ENCODE measurements around the gene DMD. TPM values are rescaled to one million over a fixed set of nuclear protein-coding genes. Genes with fewer than 3 reads are reported as not detected.

The DMD gene
- total RNA-seq, 2 donors from 2014 or later: 2.8 to 3.4 TPM

DNA sequence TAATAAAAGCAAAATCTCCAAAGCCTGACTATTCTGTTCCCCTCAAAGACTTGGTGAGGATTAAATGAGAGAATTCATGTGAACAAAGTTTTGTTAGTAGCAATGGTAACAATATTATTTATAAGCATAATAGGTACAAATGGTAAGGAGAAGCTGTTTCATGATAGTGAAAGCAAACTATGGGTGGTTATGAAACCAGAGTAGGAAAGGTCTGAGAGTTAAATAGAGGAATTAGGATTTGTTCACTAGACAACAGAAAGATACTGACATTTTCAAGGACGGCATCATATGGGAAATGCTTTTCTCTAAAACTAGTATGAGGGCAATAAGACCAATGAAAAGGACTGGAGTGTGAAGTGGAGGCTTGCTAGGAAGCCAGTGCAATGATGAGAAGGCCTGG, 2010.9 kb downstream of the DMD start:
- H3K36me3 Mint-ChIP-seq: no peaks in the 10 kb centered on the region
- no peak overlapping the region for H3K4me3 Mint-ChIP-seq
- no peak overlapping the region for H3K27ac Mint-ChIP-seq
- no peaks in the 10 kb centered on the region for H3K27me3 Mint-ChIP-seq
- H3K4me1 Mint-ChIP-seq (ENCODE audit: low read depth in 2 of 2): no peaks in the 10 kb centered on the region
- DNase-seq (ENCODE audit: low spot score) (no peak), ATAC-seq (no peak)
- H3K9me3 Mint-ChIP-seq: no peaks in the 10 kb centered on the region

DNA sequence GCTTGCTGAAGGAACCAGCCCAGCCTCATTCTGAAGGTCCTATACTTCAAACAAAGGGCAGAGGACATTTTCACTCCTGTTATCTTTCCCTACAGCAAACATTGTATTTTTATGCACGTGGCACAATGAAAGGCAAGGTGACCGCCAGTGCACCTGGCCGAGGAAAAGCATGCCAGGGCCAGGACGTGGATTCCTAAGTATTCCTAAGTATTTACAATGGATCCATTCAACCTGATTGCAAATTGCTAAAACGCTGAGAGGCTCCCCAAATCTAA, 2011.6 kb downstream of the DMD start:
- no peaks in the 10 kb centered on the region for H3K36me3 Mint-ChIP-seq
- no peaks in the 10 kb centered on the region for H3K9me3 Mint-ChIP-seq
- no peak overlapping the region for H3K4me3 Mint-ChIP-seq
- DNase-seq (ENCODE audit: low spot score) (no peak), ATAC-seq (no peak)
- H3K4me1 Mint-ChIP-seq (ENCODE audit: low read depth in 2 of 2): no peaks in the 10 kb centered on the region
- H3K27ac Mint-ChIP-seq: no peak overlapping the region
- no peaks in the 10 kb centered on the region for H3K27me3 Mint-ChIP-seq

- Mint-ChIP-seq H3K36me3 (no peaks in the 10 kb centered on the region), H3K27me3 (no peaks in the 10 kb centered on the region), H3K4me3 (no peak overlapping the region), H3K4me1 (ENCODE audit: low read depth in 2 of 2) (no peaks in the 10 kb centered on the region), H3K9me3 (no peaks in the 10 kb centered on the region), H3K27ac (no peak overlapping the region)
- DNase-seq (ENCODE audit: low spot score) (no peak), ATAC-seq (no peak)
Measured at GRCh38 chrX:31199056-31199839, 2012.1 kb downstream of the DMD start.

DNA sequence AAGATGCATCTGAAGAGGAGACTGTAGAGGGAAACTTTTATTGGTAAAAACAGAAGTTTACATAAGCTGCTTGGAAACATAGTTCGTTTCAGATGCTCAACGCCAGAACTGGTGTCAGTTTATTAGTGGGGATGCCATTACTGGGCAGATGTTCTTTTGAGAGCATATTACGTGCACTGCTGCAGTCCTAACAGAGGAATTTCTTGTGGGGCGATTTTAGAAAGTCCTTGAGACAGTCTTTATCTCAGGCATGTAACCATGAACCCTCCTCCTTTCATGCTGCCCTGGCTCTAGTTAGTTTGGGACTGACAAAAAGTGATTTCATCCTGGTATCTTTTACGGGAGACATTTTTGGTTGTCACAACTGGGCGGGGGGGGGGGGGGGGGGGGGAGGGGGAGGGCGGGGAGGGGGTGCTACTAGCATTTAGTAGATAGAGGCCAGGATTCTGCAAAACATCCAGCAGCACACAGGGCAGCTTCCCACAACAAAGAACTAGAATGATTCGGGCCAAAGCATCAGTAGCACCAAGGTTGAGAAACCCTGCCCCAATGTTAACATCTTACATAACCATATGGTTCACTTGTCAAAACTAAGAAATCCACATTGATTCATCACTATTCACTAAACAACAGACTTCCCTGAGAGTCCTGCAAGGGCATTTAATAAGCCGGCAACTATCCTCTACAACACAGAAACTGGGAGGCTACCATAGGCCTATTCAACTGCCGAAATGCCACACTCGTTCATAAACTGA, 2021.0 kb downstream of the DMD start:
- DNase-seq (ENCODE audit: low spot score) (no peak), ATAC-seq (no peak)
- no peak overlapping the region for H3K4me3 Mint-ChIP-seq
- H3K9me3 Mint-ChIP-seq: no peaks in the 10 kb centered on the region
- no peaks in the 10 kb centered on the region for H3K36me3 Mint-ChIP-seq
- H3K27ac Mint-ChIP-seq: no peak overlapping the region
- H3K4me1 Mint-ChIP-seq (ENCODE audit: low read depth in 2 of 2): no peaks in the 10 kb centered on the region
- H3K27me3 Mint-ChIP-seq: no peaks in the 10 kb centered on the region

DNA sequence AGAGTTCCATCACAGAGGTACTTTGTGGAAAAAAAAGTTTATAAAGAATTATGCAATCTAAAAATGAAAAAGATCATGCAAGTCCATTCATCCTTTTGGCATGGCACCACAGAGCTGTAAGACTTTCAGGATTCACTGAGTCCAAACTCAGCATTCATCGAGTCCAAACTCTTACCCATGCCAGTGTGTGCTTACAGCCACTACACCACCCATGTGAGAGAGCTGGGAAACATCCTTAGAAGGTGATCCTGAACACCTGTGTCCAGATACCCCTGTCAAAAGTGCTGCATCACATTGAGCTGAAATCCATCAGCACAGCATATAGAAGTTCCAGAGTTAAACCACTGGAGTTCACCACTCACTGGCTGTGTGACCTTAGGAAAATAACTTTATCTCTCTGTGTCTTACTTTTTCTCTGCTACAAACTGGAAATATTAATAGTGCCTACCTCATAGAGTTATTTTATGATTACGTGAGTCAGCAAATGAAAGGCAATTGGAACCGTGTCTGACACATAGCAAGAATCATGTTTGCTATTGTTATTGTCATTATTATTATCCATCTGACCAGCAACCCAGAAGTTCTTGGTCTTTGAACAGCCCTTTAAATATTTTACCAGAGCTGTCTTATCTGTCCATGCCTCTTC, 2024.5 kb downstream of the DMD start:
- Mint-ChIP-seq H3K27ac (no peak overlapping the region), H3K4me1 (ENCODE audit: low read depth in 2 of 2) (no peaks in the 10 kb centered on the region), H3K27me3 (no peaks in the 10 kb centered on the region), H3K36me3 (no peaks in the 10 kb centered on the region), H3K4me3 (no peak overlapping the region), H3K9me3 (peaks cover 4% of the 10 kb centered on the region)
- DNase-seq (ENCODE audit: low spot score) (no peak), ATAC-seq (no peak)

DNA sequence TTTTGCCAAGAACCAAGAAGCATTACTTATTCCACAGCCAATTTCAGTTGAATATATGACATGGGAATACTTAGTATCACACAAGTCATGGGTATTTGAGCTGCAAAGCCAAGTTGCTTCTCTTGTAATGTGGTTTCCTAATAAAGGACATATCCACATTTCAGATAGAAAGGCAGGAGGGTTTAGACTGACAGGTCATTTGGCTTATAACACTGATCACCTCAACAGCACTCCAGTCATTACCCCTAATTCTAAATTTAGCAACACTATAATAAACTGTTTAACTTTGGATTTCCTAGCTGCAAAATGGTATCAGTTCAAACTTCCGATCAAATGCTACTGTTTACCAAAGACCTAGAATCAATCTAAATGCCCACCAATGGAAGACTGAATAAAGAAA, 2025.5 kb downstream of the DMD start:
- H3K36me3 Mint-ChIP-seq: no peaks in the 10 kb centered on the region
- H3K4me3 Mint-ChIP-seq: no peak overlapping the region
- H3K4me1 Mint-ChIP-seq (ENCODE audit: low read depth in 2 of 2): no peaks in the 10 kb centered on the region
- ATAC-seq: no peak
- peaks cover 4% of the 10 kb centered on the region for H3K9me3 Mint-ChIP-seq
- no peaks in the 10 kb centered on the region for H3K27me3 Mint-ChIP-seq
- no peak for DNase-seq (ENCODE audit: low spot score)
- H3K27ac Mint-ChIP-seq: no peak overlapping the region

DNA sequence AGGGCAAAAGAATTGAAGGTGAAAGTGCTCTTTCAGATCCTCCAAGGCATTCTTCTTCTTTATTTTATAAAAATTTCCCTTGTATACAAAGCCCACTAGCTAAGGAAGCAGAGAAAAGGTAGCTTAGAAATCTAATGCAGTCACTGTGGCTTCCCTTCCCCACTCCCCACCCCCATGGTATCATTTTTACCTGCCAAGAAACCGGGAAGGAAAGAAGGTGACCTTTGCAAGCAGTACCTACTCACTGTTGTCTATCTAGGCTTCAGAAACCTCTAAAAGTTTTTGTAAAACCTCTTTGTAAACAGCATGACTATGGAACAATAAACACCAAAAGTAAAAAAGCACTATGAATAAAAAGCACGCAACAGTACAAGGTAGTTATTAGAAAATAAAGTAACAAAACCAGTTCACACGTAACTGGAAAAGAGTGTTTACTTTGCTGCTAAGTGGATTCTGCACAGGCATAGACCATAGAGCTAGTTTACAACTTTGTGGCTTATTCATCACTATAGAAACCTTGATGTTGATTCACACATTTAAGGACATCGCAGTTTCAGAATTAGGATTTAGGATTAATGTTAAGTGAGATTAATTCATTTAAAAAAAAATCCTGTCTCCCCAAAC, 2029.9 kb downstream of the DMD start:
- Mint-ChIP-seq H3K36me3 (no peaks in the 10 kb centered on the region), H3K27me3 (peaks cover 0 to 5% of the 10 kb centered on the region in 2 donors), H3K4me1 (ENCODE audit: low read depth in 2 of 2) (no peaks in the 10 kb centered on the region), H3K9me3 (peaks cover 8% of the 10 kb centered on the region), H3K4me3 (no peak overlapping the region), H3K27ac (no peak overlapping the region)
- no peak for DNase-seq (ENCODE audit: low spot score)
- no peak for ATAC-seq

DNA sequence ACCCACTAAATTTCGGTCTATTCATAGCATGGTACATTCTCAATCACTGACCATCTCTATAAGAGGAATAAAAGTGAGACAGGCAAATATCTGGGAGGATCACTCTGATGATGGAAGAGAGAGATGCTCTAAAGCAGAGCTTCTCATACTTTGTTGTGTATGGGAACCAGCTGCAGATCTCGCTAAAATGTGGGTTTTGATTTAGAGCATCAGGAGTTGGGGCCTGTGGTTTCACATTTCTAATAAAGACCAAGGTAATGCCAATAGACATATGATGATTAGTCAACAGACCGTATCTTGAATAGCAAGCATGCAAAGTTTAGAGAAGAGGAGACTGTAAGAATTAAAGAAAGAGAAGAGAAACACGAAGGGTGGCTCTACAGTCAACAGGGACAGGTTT, 2032.1 kb downstream of the DMD start:
- no peak for ATAC-seq
- Mint-ChIP-seq H3K36me3 (no peaks in the 10 kb centered on the region), H3K4me3 (no peak overlapping the region), H3K27me3 (peaks cover 0 to 5% of the 10 kb centered on the region in 2 donors), H3K4me1 (ENCODE audit: low read depth in 2 of 2) (no peaks in the 10 kb centered on the region), H3K9me3 (peaks cover 4% of the 10 kb centered on the region), H3K27ac (no peak overlapping the region)
- no peak for DNase-seq (ENCODE audit: low spot score)

- Mint-ChIP-seq H3K4me1 (ENCODE audit: low read depth in 2 of 2) (no peaks in the 10 kb centered on the region), H3K9me3 (peaks cover 4% of the 10 kb centered on the region), H3K27me3 (peaks cover 0 to 5% of the 10 kb centered on the region in 2 donors), H3K4me3 (no peak overlapping the region), H3K36me3 (no peaks in the 10 kb centered on the region), H3K27ac (no peak overlapping the region)
- DNase-seq (ENCODE audit: low spot score) (no peak), ATAC-seq (no peak)
Measured at GRCh38 chrX:31178769-31179125, 2032.6 kb downstream of the DMD start.

GRCh38 chrX:31178064-31178768, 2033.1 kb downstream of the DMD start:
- H3K36me3 Mint-ChIP-seq: no peaks in the 10 kb centered on the region
- ATAC-seq (no peak), DNase-seq (ENCODE audit: low spot score) (no peak)
- H3K4me1 Mint-ChIP-seq (ENCODE audit: low read depth in 2 of 2): no peaks in the 10 kb centered on the region
- peaks cover 4% of the 10 kb centered on the region for H3K9me3 Mint-ChIP-seq
- H3K27ac Mint-ChIP-seq: no peak overlapping the region
- H3K4me3 Mint-ChIP-seq: no peak overlapping the region
- H3K27me3 Mint-ChIP-seq: peaks cover 0 to 5% of the 10 kb centered on the region in 2 donors

DNA sequence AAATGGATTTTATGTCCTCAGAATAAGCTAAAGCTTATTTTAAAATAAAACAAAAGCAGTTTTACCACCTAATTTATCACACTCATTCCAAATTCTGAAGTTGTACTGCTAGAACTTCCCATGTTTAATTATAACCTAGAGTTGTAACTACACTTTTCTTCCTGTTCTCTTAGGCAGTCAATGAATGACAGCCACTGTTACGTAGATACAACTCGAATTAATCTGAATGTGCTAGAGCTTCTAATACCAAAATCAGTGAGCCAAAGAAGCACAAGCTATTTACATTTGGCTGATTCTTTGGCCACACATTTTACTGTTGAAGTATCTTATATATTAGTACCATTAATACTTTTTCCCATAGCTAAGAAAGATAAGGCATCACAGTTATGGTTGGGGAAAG, 2040.6 kb downstream of the DMD start:
- no peak overlapping the region for H3K4me3 Mint-ChIP-seq
- no peaks in the 10 kb centered on the region for H3K4me1 Mint-ChIP-seq (ENCODE audit: low read depth in 2 of 2)
- ATAC-seq (no peak), DNase-seq (ENCODE audit: low spot score) (no peak)
- H3K27me3 Mint-ChIP-seq: peaks cover 0 to 2% of the 10 kb centered on the region in 2 donors
- H3K27ac Mint-ChIP-seq: no peak overlapping the region
- H3K9me3 Mint-ChIP-seq: peaks cover 6% of the 10 kb centered on the region
- no peaks in the 10 kb centered on the region for H3K36me3 Mint-ChIP-seq

DNA sequence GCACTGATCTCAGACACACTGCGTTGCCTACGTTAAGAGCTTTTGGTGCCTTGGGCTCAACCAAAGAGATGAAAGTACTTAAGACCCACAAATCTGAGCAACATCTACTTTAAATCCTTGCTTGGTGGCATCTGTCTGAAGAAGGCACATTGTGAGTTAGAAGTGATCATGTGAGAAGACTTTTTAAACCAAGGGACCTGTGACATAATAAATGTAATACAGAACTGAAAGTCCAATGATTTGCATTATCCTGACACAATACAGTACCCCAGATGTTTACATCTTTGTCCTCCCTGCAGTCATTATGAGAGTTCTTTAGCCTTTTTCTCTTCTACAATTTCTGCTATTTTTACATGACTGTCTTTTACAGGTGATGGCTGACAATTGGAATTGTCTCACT, 2042.8 kb downstream of the DMD start:
- H3K27ac Mint-ChIP-seq: no peak overlapping the region
- ATAC-seq: no peak

GRCh38 chrX:31166832-31167231, 2044.5 kb downstream of the DMD start:
- ATAC-seq (no peak), DNase-seq (ENCODE audit: low spot score) (no peak)
- Mint-ChIP-seq H3K4me3 (no peak overlapping the region), H3K27ac (no peak overlapping the region), H3K36me3 (peaks cover 4% of the 10 kb centered on the region), H3K9me3 (peaks cover 12% of the 10 kb centered on the region), H3K4me1 (ENCODE audit: low read depth in 2 of 2) (no peaks in the 10 kb centered on the region), H3K27me3 (peaks cover 0 to 12% of the 10 kb centered on the region in 2 donors)

More for the DNA sequence above, 2042.8 kb downstream of the DMD start:
- DNase-seq (ENCODE audit: low spot score): no peak
- H3K36me3 Mint-ChIP-seq: peaks cover 4% of the 10 kb centered on the region
- H3K27me3 Mint-ChIP-seq: peaks cover 0 to 10% of the 10 kb centered on the region in 2 donors
- H3K4me3 Mint-ChIP-seq: no peak overlapping the region
- peaks cover 12% of the 10 kb centered on the region for H3K9me3 Mint-ChIP-seq
- no peaks in the 10 kb centered on the region for H3K4me1 Mint-ChIP-seq (ENCODE audit: low read depth in 2 of 2)
